ENCODE results near the gene RASA3. TPM values are rescaled to one million over a fixed set of nuclear protein-coding genes. Genes with fewer than 3 reads are reported as not detected.

The RASA3 gene
- total RNA-seq, 1 donor from 2014 or later: 25.4 TPM

GRCh38 chr13:114108894-114109293 is 23.5 kb downstream of the RASA3 start:
- H3K4me3 ChIP-seq (ENCODE audit: low read depth, low read length): no peak overlapping the region
- TF ChIP-seq CTCF (IDR thresholded peaks at IDR 0.05; ENCODE audit: insufficient read depth, low read length, poor library complexity, severe bottlenecking): no peak
- no peaks in the 10 kb centered on the region for H3K27me3 ChIP-seq (ENCODE audit: control insufficient read depth, insufficient read depth, low read length)
- DNase-seq (ENCODE audit: low read depth): no peak
- no peaks in the 10 kb centered on the region for H3K36me3 ChIP-seq (ENCODE audit: control insufficient read depth, insufficient read depth, low read length)

- no peak overlapping the region for H3K4me3 ChIP-seq (ENCODE audit: low read depth, low read length)
- no peaks in the 10 kb centered on the region for H3K27me3 ChIP-seq (ENCODE audit: control insufficient read depth, insufficient read depth, low read length)
- no peaks in the 10 kb centered on the region for H3K36me3 ChIP-seq (ENCODE audit: control insufficient read depth, insufficient read depth, low read length)
- no peak for DNase-seq (ENCODE audit: low read depth)
- no peak for TF ChIP-seq CTCF (IDR thresholded peaks at IDR 0.05; ENCODE audit: insufficient read depth, low read length, poor library complexity, severe bottlenecking)
These were observed 24.2 kb downstream of the RASA3 start for GRCh38 chr13:114108141-114108761.

DNA sequence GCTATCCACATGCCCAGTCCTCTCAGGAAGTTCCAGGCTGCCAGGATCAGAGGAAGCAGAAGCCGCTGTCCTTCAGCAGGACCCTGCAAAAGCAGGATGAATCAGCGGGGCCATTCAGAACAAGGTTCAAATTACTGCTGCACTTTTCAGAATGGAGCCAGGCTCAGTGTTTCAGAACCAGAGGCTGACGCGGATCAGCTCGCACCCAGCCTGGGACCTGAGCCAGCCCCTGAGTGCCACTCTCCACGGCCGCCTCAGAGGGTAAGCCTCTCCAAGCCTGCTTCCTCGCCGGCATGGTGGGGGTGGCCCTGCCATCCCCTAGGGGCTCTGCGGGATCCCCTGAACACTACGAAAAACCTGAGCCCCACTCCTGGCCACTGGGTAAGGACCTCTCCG is 24.7 kb downstream of the RASA3 start:
- no peak for DNase-seq (ENCODE audit: low read depth)
- H3K4me3 ChIP-seq (ENCODE audit: low read depth, low read length): no peak overlapping the region
- TF ChIP-seq CTCF (IDR thresholded peaks at IDR 0.05; ENCODE audit: insufficient read depth, low read length, poor library complexity, severe bottlenecking): no peak
- no peaks in the 10 kb centered on the region for H3K27me3 ChIP-seq (ENCODE audit: control insufficient read depth, insufficient read depth, low read length)
- no peaks in the 10 kb centered on the region for H3K36me3 ChIP-seq (ENCODE audit: control insufficient read depth, insufficient read depth, low read length)

DNA sequence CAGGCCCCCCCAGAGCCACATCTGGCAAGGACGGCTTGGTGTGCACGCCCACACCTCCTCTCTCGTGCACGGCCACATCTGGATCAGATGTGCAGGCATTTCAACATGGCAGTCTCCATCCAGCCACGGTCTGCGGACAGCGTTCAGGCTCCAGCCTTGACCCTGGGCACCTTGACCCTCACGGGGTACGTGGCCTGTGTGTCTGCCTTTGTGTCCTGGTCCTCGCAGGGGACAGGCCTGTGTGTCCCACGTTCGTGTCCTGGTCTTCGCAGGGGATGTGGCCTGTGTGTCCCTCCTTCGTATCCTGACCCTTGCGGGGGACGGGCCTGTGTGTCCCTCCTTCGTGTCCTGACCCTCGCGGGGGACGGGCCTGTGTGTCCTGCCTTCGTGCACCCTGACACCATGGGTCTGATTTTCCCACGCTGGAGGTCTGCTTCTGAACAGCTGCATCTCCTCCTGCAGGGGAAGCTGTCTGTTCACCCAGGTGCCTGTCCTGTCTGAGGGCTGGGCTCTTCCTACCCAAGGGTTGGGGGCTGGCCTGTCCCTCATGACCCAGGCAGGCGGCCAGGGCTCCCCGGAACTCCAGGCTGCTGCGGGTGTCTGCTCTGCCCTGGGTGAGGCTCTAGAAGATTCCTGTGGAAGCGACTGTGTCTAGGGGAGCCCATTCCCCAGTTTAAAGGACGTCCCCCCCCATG is 25.3 kb downstream of the RASA3 start:
- Histone ChIP-seq H3K36me3 (ENCODE audit: control insufficient read depth, insufficient read depth, low read length) (no peaks in the 10 kb centered on the region), H3K4me3 (ENCODE audit: low read depth, low read length) (no peak overlapping the region), H3K27me3 (ENCODE audit: control insufficient read depth, insufficient read depth, low read length) (no peaks in the 10 kb centered on the region)
- no peak for TF ChIP-seq CTCF (IDR thresholded peaks at IDR 0.05; ENCODE audit: insufficient read depth, low read length, poor library complexity, severe bottlenecking)
- no peak for DNase-seq (ENCODE audit: low read depth)

GRCh38 chr13:114106526-114106925 is 25.9 kb downstream of the RASA3 start:
- Histone ChIP-seq H3K36me3 (ENCODE audit: control insufficient read depth, insufficient read depth, low read length) (no peaks in the 10 kb centered on the region), H3K27me3 (ENCODE audit: control insufficient read depth, insufficient read depth, low read length) (no peaks in the 10 kb centered on the region), H3K4me3 (ENCODE audit: low read depth, low read length) (no peak overlapping the region)
- no peak for DNase-seq (ENCODE audit: low read depth)
- no peak for TF ChIP-seq CTCF (IDR thresholded peaks at IDR 0.05; ENCODE audit: insufficient read depth, low read length, poor library complexity, severe bottlenecking)
